HepG2 (cell line): ENCODE data around the gene NELFB. TPM values are rescaled to one million over a fixed set of nuclear protein-coding genes. Genes with fewer than 3 reads are reported as not detected.

Source experiments
- ARHGAP35 ChIP-seq: sonication (generic); formaldehyde crosslinking; IDR thresholded peaks from 2 replicates; pipeline ENCODE4 v1.9.0; 2022; ENCODE audit warnings: mild to moderate bottlenecking, inconsistent platforms, moderate library complexity, missing genetic modification reagents, borderline replicate concordance
- ATF7 ChIP-seq, 2 experiments: fragments of 450-650 bp in 1 of 2; sonication (generic) in 1 of 2; formaldehyde crosslinking in 1 of 2; IDR thresholded peaks; 2 replicates each; pipeline versions ENCODE4 v1.4.0 to v1.6.1; 2016 to 2020; ENCODE audit warnings: antibody characterized with exemption in 1 of 2, mild to moderate bottlenecking in 1 of 2, missing genetic modification reagents in 1 of 2
- ELF1 ChIP-seq: sonication (generic); formaldehyde crosslinking; IDR thresholded peaks from 2 replicates; pipeline ENCODE4 v1.4.0; 2020; ENCODE audit warnings: missing genetic modification reagents
- ELF4 ChIP-seq: sonication (generic); formaldehyde crosslinking; IDR thresholded peaks from 2 replicates; pipeline ENCODE4 v1.5.0; 2020; ENCODE audit warnings: missing genetic modification reagents, mild to moderate bottlenecking, moderate library complexity, borderline replicate concordance
- HNRNPK ChIP-seq: fragments of 200-400 bp; formaldehyde crosslinking; IDR thresholded peaks from 2 replicates; pipeline ENCODE4 v1.6.1; 2018; ENCODE audit warnings: low read length, low read depth, moderate library complexity, mild to moderate bottlenecking; ENCODE audit not compliant: poor library complexity, severe bottlenecking
- NFAT5 ChIP-seq: sonication (generic); formaldehyde crosslinking; IDR thresholded peaks from 2 replicates; pipeline ENCODE4 v1.4.0; 2020; ENCODE audit warnings: missing genetic modification reagents
- NFYC ChIP-seq: IDR thresholded peaks from 2 replicates; pipeline ENCODE4 v1.6.1; 2016; ENCODE audit warnings: missing genetic modification reagents, missing compliant biosample characterization
- PAWR ChIP-seq: sonication (generic); formaldehyde crosslinking; IDR thresholded peaks from 2 replicates; pipeline ENCODE4 v1.4.0; 2020; ENCODE audit warnings: missing genetic modification reagents, mild to moderate bottlenecking, borderline replicate concordance
- PBX2 ChIP-seq: IDR thresholded peaks from 2 replicates; pipeline ENCODE4 v1.6.1; 2016; ENCODE audit warnings: control low read depth
- REL ChIP-seq: sonication (generic); formaldehyde crosslinking; conservative IDR thresholded peaks from 2 replicates; pipeline ENCODE4 v1.8.0; 2022; ENCODE audit warnings: mild to moderate bottlenecking, missing genetic modification reagents, moderate library complexity
- SMC3 ChIP-seq: IDR thresholded peaks from 2 replicates; pipeline ENCODE4 v1.6.1; 2011; ENCODE audit warnings: low read length, improper control_type of control experiment
- SRY ChIP-seq: sonication (generic); formaldehyde crosslinking; IDR thresholded peaks from 2 replicates; pipeline ENCODE4 v1.8.0; 2022; ENCODE audit warnings: mild to moderate bottlenecking, missing genetic modification reagents
- TP53 ChIP-seq: sonication (generic); formaldehyde crosslinking; conservative IDR thresholded peaks from 2 replicates; pipeline ENCODE4 v1.4.0; 2020; ENCODE audit warnings: missing genetic modification reagents
- XBP1 ChIP-seq: sonication (generic); formaldehyde crosslinking; IDR thresholded peaks from 2 replicates; pipeline ENCODE4 v1.5.0; 2020; ENCODE audit warnings: missing genetic modification reagents
- ZBTB44 ChIP-seq: sonication (generic); formaldehyde crosslinking; IDR thresholded peaks from 2 replicates; pipeline ENCODE4 v1.4.0; 2020; ENCODE audit warnings: missing genetic modification reagents
- ZNF280B ChIP-seq: sonication (generic); formaldehyde crosslinking; IDR thresholded peaks from 2 replicates; pipeline ENCODE4 v1.5.0; 2020; ENCODE audit warnings: missing genetic modification reagents, mild to moderate bottlenecking, borderline replicate concordance
- ZNF451 ChIP-seq: sonication (generic); formaldehyde crosslinking; IDR thresholded peaks from 2 replicates; pipeline ENCODE4 v1.5.0; 2020; ENCODE audit warnings: mild to moderate bottlenecking, missing genetic modification reagents
- ZNF564 ChIP-seq: sonication (generic); formaldehyde crosslinking; IDR thresholded peaks from 2 replicates; pipeline ENCODE4 v1.8.1; 2023; ENCODE audit warnings: mild to moderate bottlenecking, missing genetic modification reagents
- ZNF749 ChIP-seq: sonication (generic); formaldehyde crosslinking; IDR thresholded peaks from 2 replicates; pipeline ENCODE4 v1.8.0; 2022; ENCODE audit warnings: mild to moderate bottlenecking, missing genetic modification reagents, moderate library complexity, borderline replicate concordance
- ZNF777 ChIP-seq: sonication (generic); formaldehyde crosslinking; IDR thresholded peaks from 2 replicates; pipeline ENCODE4 v1.4.0; 2020; ENCODE audit warnings: missing genetic modification reagents
- polyA plus RNA-seq, 8 experiments: library from polyadenylated mRNA; depleted of rRNA in 3 of 8; stranded (reverse) in 7 of 8; unstranded in 1 of 8; fragments of >200 nt; fragmentation: Illumina TruSeq in 4 of 8; extraction: Trizol in 4 of 8; gene quantifications; 2 replicates each; pipeline versions ENCODE4 v1.2.1 to v1.2.3, GENCODE V29; 2011 to 2016; ENCODE audit warnings: low read depth in 4 of 8, missing spikeins in 1 of 8, mixed read lengths in 1 of 8; ENCODE audit not compliant: insufficient read depth in 1 of 8
- total RNA-seq, 5 experiments: library from RNA; depleted of rRNA; stranded (reverse); fragments of >200 nt; fragmentation: Illumina TruSeq; extraction: Trizol; gene quantifications; 2 replicates each; pipeline ENCODE4 v1.2.3, GENCODE V29; 2016; ENCODE audit warnings: low read depth in 1 of 5

The NELFB gene
- total and polyA plus RNA-seq, 2 of the 13 experiments (the other 11 are each of a cell fraction or from before 2014, with no cell fraction given), result 26.5 to 45.8 TPM

GRCh38 chr9:137240841-137241489 is 14.2 kb upstream of the NELFB start, which contains the start of gene TUBB4B (continued):
- TF ChIP-seq ZNF749 (peak; percentile 66; the same call in 1 of the 2 replicates), ZBTB44 (CRISPR knock-in tag) (0 out of 2 replicates have a peak, but pooled peaks have one; percentile 61), ELF1 (peak; percentile 27; the same call in 1 of the 2 replicates), NFAT5 (CRISPR knock-in tag) (peak; percentile 23; the same call in 1 of the 2 replicates), SMC3 (no peak), ELF4 (no peak), PBX2 (CRISPR knock-in tag) (peak; percentile 99), ZNF280B (no peak), XBP1 (CRISPR knock-in tag) (0 out of 2 replicates have a peak, but pooled peaks have one; percentile 54), ATF7 (IDR thresholded peaks at IDR 0.05) (no peak), ATF7 (CRISPR knock-in tag; IDR thresholded peaks at IDR 0.05) (no peak), SRY (CRISPR knock-in tag) (peak; percentile 27; the same call in 1 of the 2 replicates), TP53 (CRISPR knock-in tag) (0 out of 2 replicates have a peak, but pooled peaks have one; percentile 39), ZNF451 (CRISPR knock-in tag) (0 out of 2 replicates have a peak, but pooled peaks have one; percentile 40), REL (CRISPR knock-in tag) (no peak), NFYC (CRISPR knock-in tag) (peak; percentile 97), ARHGAP35 (CRISPR knock-in tag) (no peak; the same call in 1 of the 2 replicates), PAWR (CRISPR knock-in tag) (no peak), HNRNPK (no peak), ZNF777 (CRISPR knock-in tag) (no peak; the same call in 1 of the 2 replicates), ZNF564 (CRISPR knock-in tag) (peak; percentile 24; the same call in 1 of the 2 replicates)
